Central memory CD8-positive, alpha-beta T cell (primary cell): ENCODE results near the gene GATC.
"Not testable (repeated sequence)": the region's sequence is repeated elsewhere in the genome, so short reads cannot be mapped to it uniquely, and the experiment has no call there.

Experiments used
- ATAC-seq: fragments of 150-1000 bp; cut with Tn5 transposase; replicated peaks from 2 replicates; pipeline ENCODE4 v1.10.0; 2022; ENCODE audit warnings: mild to moderate bottlenecking, moderate FRiP score, moderate number of reproducible peaks; ENCODE audit not compliant: poor library complexity, severe bottlenecking; ENCODE audit errors: extremely low read depth
- DNase-seq, 2 donors: peaks; one replicate each; pipeline ENCODE4 v3.0.0; 2021; ENCODE audit warnings: low spot score in 2 of 2
- H3K27ac Mint-ChIP-seq: one replicate; pipeline ENCODE4 v1.8.0; 2022; ENCODE audit warnings: low read depth, mild to moderate bottlenecking, moderate library complexity, mixed read lengths
- H3K27me3 Mint-ChIP-seq: one replicate; pipeline ENCODE4 v1.8.0; 2022; ENCODE audit warnings: mixed read lengths
- H3K36me3 Mint-ChIP-seq: one replicate; pipeline ENCODE4 v1.8.0; 2022; ENCODE audit warnings: mild to moderate bottlenecking, moderate library complexity, mixed read lengths; ENCODE audit not compliant: insufficient read depth
- H3K4me1 Mint-ChIP-seq: one replicate; pipeline ENCODE4 v1.8.0; 2022; ENCODE audit warnings: mixed read lengths
- H3K4me3 Mint-ChIP-seq: one replicate; pipeline ENCODE4 v1.8.0; 2022; ENCODE audit warnings: mild to moderate bottlenecking, moderate library complexity, mixed read lengths
- H3K9me3 Mint-ChIP-seq: one replicate; pipeline ENCODE4 v1.8.0; 2022; ENCODE audit warnings: mixed read lengths

GATC gene

DNA sequence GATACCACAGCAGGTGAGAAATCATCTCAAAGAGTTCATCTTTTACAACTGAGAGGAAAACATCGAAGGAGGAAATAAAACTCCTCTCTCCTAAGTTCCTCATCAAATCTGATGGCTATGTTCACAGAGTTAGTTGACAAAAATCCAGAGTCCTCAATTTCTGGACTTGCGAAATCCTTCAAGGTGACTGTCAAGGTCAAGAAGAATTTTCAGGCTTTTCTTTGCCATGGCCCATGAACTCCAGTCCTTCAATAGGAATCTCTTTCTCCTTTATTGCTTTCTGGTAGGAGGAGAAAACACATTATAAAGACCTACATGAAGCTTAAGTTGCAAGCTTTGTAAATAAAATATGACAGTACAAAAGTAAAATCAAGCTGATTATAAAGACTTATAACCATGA lies 1.6 kb upstream of the GATC start:
- H3K4me3 Mint-ChIP-seq = peak overlapping the region; percentile 97
- peaks cover 41% of the 10 kb centered on the region for H3K36me3 Mint-ChIP-seq
- no peak for ATAC-seq
- peaks cover 30% of the 10 kb centered on the region for H3K4me1 Mint-ChIP-seq
- no peaks in the 10 kb centered on the region for H3K27me3 Mint-ChIP-seq
- no peak for DNase-seq
- no peaks in the 10 kb centered on the region for H3K9me3 Mint-ChIP-seq
- peak overlapping the region; percentile 32 for H3K27ac Mint-ChIP-seq

DNA sequence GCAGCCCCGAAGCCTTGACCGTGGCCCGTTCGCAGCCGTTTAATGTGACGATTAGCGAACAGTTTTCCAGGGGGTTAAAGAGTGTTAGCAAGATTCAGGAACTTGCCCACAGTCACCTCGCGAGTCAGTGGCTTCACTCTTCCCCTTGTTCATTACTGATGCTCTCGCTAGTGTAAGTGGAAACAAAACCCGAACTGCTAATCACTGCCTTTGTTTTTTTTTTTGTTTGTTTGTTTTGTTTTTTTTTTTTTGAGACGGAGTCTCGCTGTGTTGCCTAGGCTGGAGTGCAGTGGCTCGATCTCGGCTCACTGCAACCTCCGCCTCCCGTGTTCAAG lies 567 bp downstream of the GATC start:
- peaks cover 22% of the 10 kb centered on the region for H3K4me1 Mint-ChIP-seq
- H3K4me3 Mint-ChIP-seq = peak overlapping the region; percentile 97
- peak; percentile 30 for ATAC-seq
- H3K27me3 Mint-ChIP-seq, H3K9me3 Mint-ChIP-seq, DNase-seq: not testable (repeated sequence)
- peak overlapping the region; percentile 98 for H3K27ac Mint-ChIP-seq
- H3K36me3 Mint-ChIP-seq = peaks cover 43% of the 10 kb centered on the region

DNA sequence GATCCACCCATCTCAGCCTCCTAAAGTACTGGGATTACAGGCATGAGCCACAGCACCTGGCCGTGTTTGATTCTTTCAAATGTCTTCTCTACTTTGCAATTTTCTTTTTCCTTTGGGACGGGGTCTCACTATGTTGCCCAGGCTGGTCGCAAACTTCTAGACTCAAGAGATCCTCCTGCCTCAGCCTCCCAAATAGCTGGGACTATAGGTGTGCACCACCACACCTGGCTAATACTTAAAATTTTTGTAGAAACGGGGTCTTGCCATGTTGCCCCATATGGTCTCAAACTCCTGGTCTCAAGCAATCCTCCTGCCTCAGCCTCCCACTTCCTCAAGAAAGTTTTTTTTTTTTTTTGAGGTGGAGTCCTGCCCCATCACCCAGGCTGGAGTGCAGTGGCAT lies 1.7 kb downstream of the GATC start:
- Mint-ChIP-seq H3K27ac (peak overlapping the region; percentile 98), H3K9me3 (no peaks in the 10 kb centered on the region), H3K27me3 (no peaks in the 10 kb centered on the region), H3K4me1 (peaks cover 22% of the 10 kb centered on the region), H3K36me3 (peaks cover 39% of the 10 kb centered on the region), H3K4me3 (peak overlapping the region; percentile 97)
- ATAC-seq = no peak
- DNase-seq = no peak

DNA sequence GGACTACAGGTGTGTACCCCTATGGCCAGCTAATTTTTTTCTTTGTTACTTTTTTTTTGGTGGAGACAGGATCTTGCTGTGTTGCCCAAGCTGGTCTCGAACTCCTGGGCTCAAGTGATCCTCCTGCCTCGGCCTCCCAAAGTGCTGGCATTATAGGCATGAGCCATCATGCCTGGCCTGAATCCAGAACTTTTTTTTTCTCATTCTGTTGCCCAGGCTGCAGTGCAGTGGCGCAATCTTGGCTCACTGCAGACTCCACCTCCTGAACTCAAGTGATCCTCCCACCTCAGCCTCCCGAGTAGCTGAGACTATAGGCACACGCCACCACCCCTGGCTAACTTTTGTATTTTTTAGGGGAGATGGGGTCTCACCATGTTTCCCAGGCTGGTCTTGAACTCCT lies 6.3 kb downstream of the GATC start:
- not testable (repeated sequence) for DNase-seq, H3K9me3 Mint-ChIP-seq, H3K4me1 Mint-ChIP-seq, H3K27ac Mint-ChIP-seq, H3K27me3 Mint-ChIP-seq, H3K4me3 Mint-ChIP-seq, ATAC-seq
- peaks cover 36% of the 10 kb centered on the region for H3K36me3 Mint-ChIP-seq

DNA sequence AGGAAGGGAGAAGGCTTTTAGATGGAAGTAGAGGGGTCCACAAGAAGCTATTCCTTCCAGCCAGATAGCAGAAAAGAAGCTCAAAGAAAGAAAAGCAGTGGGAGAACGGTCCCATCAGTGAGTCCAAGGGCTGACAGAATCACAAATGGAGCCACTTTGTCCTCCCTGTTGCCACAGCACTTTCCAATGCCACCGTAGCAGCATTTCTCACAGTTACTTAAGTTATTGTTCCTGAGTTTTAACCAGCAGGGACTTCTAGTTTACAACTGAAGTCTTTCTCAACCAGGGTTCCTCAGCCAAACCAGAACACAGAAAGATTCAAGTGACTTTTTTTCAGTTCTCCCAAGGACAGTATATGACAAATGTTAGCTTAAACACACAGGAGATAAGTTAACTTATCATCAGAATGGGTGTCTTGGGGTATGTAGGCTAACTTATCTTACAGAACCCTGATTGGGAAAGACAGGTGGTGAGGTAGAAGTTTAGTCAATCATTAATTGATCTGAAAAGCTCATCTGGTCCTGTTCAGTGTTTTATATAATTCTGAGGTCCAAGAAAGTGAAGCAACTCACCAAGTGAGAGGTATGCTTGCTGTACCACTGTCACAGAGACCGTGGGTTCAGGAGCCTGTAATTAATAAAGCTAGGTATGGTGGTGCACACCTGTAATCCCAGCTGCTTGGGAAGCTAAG lies 7.0 kb downstream of the GATC start:
- ATAC-seq (no peak), DNase-seq (no peak)
- Mint-ChIP-seq H3K9me3 (no peaks in the 10 kb centered on the region), H3K27me3 (no peaks in the 10 kb centered on the region), H3K27ac (no peak overlapping the region), H3K4me3 (no peak overlapping the region), H3K4me1 (no peaks in the 10 kb centered on the region), H3K36me3 (peaks cover 41% of the 10 kb centered on the region)

DNA sequence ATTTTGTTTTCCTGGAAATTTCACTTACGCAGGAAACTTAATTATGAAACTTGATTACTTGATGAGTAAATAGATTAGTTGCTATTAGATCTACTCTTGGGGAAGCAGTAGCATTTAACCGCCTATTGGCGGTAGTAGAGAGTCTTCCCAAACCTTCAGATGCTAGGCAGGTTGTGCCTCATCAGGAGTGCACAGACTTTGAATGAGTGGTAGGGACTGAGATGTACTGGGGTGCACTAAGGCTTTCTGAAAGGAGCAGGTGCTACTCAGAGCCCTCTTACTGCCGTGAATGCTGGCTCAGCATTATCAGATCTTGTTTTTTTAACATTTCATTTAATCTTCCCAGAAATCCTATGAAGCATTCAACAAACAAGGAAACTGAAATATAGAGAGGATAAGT lies 7.7 kb downstream of the GATC start:
- peaks cover 47% of the 10 kb centered on the region for H3K36me3 Mint-ChIP-seq

DNA sequence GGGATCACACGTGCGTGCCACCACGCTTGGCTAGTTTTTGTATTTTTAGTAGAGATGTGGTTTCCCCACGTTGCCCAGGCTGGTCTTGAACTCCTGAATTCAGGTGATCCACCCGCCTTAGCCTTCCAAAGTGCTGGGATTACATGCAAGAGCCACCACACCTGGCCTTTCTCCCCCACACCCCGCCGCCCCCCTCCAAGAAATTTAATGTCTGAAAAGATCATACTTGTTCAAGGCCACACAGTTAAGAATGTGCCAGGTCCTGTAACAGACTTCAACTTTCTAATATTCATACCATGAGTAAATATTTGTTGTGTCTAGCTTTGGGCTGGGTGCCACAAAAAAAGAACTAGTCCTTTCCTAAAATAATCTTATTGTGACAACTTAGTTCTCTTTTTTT lies 9.1 kb downstream of the GATC start:
- Mint-ChIP-seq H3K4me3 (no peak overlapping the region), H3K27me3 (no peaks in the 10 kb centered on the region), H3K4me1 (no peaks in the 10 kb centered on the region), H3K36me3 (peaks cover 55% of the 10 kb centered on the region), H3K9me3 (no peaks in the 10 kb centered on the region), H3K27ac (no peak overlapping the region)
- ATAC-seq = no peak
- no peak for DNase-seq

More for the DNA sequence above, 7.7 kb downstream of the GATC start:
- DNase-seq = no peak
- no peak overlapping the region for H3K4me3 Mint-ChIP-seq
- H3K27ac Mint-ChIP-seq = no peak overlapping the region
- H3K9me3 Mint-ChIP-seq = no peaks in the 10 kb centered on the region
- no peaks in the 10 kb centered on the region for H3K27me3 Mint-ChIP-seq
- ATAC-seq = peak; percentile 93
- H3K4me1 Mint-ChIP-seq = no peaks in the 10 kb centered on the region

DNA sequence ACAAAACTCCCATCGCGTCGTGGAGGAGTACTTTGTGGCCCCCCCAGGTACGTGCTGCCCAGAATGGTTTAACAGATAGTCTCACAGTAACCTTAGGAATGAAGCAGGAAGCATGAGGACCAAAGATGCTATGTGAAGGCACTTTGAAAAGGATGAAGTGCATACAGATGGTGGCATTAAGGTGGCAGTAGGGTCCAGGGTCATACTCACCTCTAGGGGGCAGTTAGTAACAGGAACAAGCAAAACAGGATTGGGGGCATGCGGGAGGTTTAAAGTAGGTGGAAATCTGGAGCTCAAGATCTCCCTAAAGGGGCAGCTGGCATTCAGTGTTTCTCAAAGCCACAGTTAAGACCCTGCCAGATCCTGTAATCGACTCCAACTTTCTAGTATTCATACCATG lies 10.9 kb downstream of the GATC start:
- ATAC-seq = no peak
- peaks cover 63% of the 10 kb centered on the region for H3K36me3 Mint-ChIP-seq
- H3K27ac Mint-ChIP-seq = no peak overlapping the region

DNA sequence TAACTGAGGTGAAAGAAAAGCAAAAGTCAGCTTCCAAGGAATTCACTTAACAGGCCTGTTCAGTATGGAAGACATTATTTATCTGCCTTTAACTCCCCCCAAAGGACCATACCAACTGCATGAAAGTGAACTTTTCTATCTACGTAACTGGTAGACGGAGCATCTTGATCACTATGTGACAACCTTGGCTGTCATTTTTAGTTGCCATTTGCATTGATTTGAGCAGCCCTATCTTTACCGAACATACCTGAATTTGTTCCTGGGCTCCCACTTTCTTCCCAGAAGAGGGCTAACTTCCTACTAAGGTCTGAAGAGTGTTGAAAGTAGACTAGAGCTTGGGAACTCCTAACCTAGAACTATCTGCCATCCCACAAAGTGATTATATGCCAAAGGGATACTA lies 13.9 kb downstream of the GATC start:
- Mint-ChIP-seq H3K27ac (no peak overlapping the region), H3K4me3 (no peak overlapping the region), H3K27me3 (no peaks in the 10 kb centered on the region), H3K9me3 (no peaks in the 10 kb centered on the region), H3K36me3 (peaks cover 88% of the 10 kb centered on the region), H3K4me1 (peaks cover 4% of the 10 kb centered on the region)
- no peak for DNase-seq
- ATAC-seq = no peak

More for the DNA sequence above, 10.9 kb downstream of the GATC start:
- Mint-ChIP-seq H3K27me3 (no peaks in the 10 kb centered on the region), H3K9me3 (no peaks in the 10 kb centered on the region), H3K4me1 (no peaks in the 10 kb centered on the region), H3K4me3 (no peak overlapping the region)
- DNase-seq = no peak

DNA sequence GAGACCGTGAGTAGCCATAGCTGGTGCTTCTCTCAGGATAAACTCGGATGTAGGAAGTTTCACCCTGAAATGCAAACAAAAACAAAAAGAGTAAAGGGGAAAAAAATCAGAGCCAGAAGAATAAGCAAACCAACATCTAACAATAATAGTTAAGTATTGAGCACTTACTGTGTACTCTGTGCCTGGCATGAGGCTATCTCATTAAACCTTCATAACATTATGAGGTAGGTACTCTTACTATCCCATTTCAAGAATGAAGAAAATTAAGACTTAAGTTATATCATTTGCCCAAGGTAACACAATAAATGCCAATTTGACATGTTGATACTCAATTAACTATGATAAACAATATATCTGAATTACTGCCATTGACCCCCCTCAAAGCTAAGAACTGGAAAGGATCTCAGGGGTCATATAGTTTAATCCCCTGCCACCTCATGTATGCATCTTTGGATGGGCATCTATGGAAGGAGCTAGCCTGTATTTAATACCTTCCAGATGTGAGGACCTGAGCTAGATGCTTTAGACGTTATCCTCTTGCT lies 15.9 kb downstream of the GATC start:
- Mint-ChIP-seq H3K4me1 (peaks cover 23% of the 10 kb centered on the region), H3K4me3 (no peak overlapping the region), H3K27ac (no peak overlapping the region), H3K27me3 (no peaks in the 10 kb centered on the region), H3K9me3 (no peaks in the 10 kb centered on the region), H3K36me3 (peaks cover 87% of the 10 kb centered on the region)
- ATAC-seq (no peak), DNase-seq (no peak)

DNA sequence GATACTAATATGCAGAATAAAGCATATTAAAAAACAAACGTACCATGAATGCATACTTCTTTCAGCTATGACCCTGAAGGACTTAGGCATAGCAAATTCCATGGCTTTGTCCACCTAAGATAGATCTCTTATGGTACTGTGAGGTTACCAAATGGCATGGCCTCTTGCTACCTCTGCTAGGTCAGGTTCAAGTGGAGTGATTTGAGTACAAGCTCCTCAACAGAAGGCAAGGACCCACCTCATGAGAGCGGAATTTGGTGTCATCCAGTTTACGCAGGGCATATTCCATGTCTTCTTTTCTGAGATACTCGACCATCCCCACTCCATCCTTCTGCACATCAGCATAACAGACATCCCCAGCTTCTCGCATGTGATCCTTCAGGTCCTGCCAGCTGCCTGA lies 17.5 kb downstream of the GATC start:
- Mint-ChIP-seq H3K27me3 (no peaks in the 10 kb centered on the region), H3K9me3 (no peaks in the 10 kb centered on the region), H3K4me1 (peaks cover 37% of the 10 kb centered on the region), H3K36me3 (peaks cover 78% of the 10 kb centered on the region), H3K4me3 (no peak overlapping the region), H3K27ac (no peak overlapping the region)
- no peak for DNase-seq
- no peak for ATAC-seq

DNA sequence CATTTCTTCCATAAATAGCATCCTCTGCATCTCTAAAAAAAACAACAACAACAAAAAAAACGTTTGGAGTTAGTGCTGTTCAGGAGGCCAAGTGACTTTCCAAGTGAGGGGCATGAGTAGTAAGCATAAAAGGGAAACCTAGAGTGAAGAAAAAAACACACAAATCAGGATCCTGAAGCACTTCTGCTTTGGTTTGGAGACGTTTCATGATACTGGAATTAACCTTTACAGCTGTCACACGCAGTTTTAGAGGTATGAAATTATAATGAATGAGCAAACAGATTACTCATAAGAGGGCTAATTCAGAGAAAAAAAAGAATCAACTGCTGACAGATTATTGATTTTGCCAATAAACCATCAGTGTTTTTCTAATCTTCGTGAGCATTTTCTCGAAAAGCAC lies 19.5 kb downstream of the GATC start:
- H3K4me3 Mint-ChIP-seq = no peak overlapping the region
- H3K36me3 Mint-ChIP-seq = peaks cover 68% of the 10 kb centered on the region
- no peaks in the 10 kb centered on the region for H3K27me3 Mint-ChIP-seq
- no peak overlapping the region for H3K27ac Mint-ChIP-seq
- H3K9me3 Mint-ChIP-seq = no peaks in the 10 kb centered on the region
- ATAC-seq (no peak), DNase-seq (no peak)
- H3K4me1 Mint-ChIP-seq = peaks cover 37% of the 10 kb centered on the region

DNA sequence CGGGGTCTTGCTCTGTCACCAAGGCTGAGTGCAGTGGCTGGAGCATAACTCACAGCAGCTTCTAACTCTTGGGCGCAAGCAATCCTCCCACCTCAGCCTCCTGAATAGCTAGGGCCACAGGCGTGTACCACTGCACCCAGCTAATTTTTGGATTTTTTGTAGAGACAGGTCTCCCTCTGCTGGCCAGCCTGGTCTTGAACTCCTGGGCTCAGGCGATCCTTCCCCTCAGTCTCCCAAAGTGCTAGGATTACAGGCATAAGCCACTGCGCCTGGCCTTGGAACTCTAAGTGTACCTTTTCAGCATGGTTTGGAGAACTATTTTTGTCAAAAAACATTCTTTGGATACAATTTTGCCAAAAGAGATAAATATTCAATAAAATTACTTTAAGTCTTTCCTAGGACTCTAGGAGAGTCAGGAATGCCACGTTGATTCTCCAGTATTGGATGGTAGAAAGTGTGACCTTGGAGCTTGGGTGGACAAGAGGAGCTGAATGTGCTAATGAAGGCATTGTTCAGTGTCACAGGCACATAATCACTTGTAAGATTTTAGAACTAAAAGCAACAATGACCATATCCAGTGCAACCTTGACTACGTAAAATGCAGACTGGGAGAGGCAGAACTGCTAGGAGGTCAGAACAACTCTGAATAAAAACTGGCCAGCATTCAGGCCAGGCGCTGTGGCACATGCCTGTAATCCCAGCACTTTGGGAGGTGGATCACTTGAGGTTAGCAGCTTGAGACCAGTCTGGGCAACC lies 20.5 kb downstream of the GATC start:
- no peak overlapping the region for H3K4me3 Mint-ChIP-seq
- peaks cover 60% of the 10 kb centered on the region for H3K36me3 Mint-ChIP-seq
- DNase-seq (peak in 1 of 2 donors; percentile 27), ATAC-seq (no peak)
- H3K27me3 Mint-ChIP-seq = no peaks in the 10 kb centered on the region
- no peaks in the 10 kb centered on the region for H3K9me3 Mint-ChIP-seq
- no peak overlapping the region for H3K27ac Mint-ChIP-seq
- H3K4me1 Mint-ChIP-seq = peaks cover 38% of the 10 kb centered on the region
